ENCODE results near the gene ZNF584.
"Not testable (repeated sequence)": the region's sequence is repeated elsewhere in the genome, so short reads cannot be mapped to it uniquely, and the experiment has no call there.

ZNF584 gene

GRCh38 chr19:58417071-58417470 lies 8.6 kb downstream of the ZNF584 start:
- Histone ChIP-seq H3K9me3 (ENCODE audit: control insufficient read depth in 1 of 2, low read length in 2 of 2) (peaks cover 2 to 4% of the 10 kb centered on the region in 2 donors), H3K36me3 (ENCODE audit: control insufficient read depth in 1 of 2, insufficient read depth in 2 of 2, low read length in 2 of 2) (peaks cover 23 to 49% of the 10 kb centered on the region in 2 donors), H3K27me3 (ENCODE audit: low read depth, low read length) (no peaks in the 10 kb centered on the region), H3K27ac (ENCODE audit: low read length) (no peak overlapping the region), H3K4me1 (ENCODE audit: control insufficient read depth in 1 of 2, insufficient read depth in 2 of 2, low read length in 2 of 2) (no peaks in the 10 kb centered on the region), H3K4me3 (ENCODE audit: low read depth in 1 of 2, low read length in 2 of 2) (no peak overlapping the region)

DNA sequence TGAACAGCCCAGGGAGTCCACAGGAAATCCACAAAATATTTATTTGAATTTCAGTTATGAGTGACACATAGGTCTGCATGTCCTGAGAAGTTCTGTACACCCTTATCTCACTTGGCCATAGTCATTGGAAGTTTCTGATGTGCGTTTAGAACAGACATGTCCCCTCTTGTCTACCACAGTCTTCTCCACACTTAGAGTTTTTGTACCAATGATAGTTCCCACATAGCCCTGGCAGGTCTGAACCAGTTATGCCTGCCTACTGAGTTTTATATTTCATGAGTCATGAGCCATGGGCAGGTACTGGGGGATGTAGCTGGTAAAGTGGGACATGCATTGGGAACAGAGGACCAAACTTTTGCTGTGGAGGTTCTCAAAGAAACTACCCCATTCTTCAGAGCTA lies 20.2 kb downstream of the ZNF584 start:
- Histone ChIP-seq H3K4me3 (ENCODE audit: low read depth in 1 of 2, low read length in 2 of 2) (peak overlapping the region in 1 of 2 donors; percentile 12), H3K9me3 (ENCODE audit: control insufficient read depth in 1 of 2, low read length in 2 of 2) (peaks cover 63 to 72% of the 10 kb centered on the region in 2 donors), H3K36me3 (ENCODE audit: control insufficient read depth in 1 of 2, insufficient read depth in 2 of 2, low read length in 2 of 2) (peaks cover 0 to 52% of the 10 kb centered on the region in 2 donors), H3K27me3 (ENCODE audit: low read depth, low read length) (no peaks in the 10 kb centered on the region), H3K27ac (ENCODE audit: low read length) (no peak overlapping the region), H3K4me1 (ENCODE audit: control insufficient read depth in 1 of 2, insufficient read depth in 2 of 2, low read length in 2 of 2) (no peaks in the 10 kb centered on the region)

DNA sequence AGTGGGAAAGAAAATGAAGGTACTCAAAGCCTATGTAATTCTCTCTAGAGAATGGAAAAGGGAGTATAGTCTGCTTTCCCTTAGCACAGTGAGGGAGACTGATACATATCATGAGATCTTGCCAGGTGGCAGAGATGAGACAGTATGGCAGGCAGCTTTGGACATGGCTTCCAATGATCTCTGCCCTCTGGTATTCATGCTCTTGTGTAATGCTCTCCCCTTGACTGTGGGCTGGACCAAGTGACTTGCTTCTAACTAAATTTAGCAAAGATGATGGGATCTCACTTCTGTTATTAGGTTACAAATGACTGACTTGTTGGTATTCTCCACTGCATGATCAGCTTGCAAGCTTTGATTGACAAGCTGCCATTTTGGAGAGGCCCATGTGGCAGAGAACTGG lies 21.3 kb downstream of the ZNF584 start:
- Histone ChIP-seq H3K4me3 (ENCODE audit: low read depth in 1 of 2, low read length in 2 of 2) (peak overlapping the region in 1 of 2 donors; percentile 63), H3K27ac (ENCODE audit: low read length) (no peak overlapping the region), H3K27me3 (ENCODE audit: low read depth, low read length) (no peaks in the 10 kb centered on the region), H3K9me3 (ENCODE audit: control insufficient read depth in 1 of 2, low read length in 2 of 2) (peaks cover 74 to 83% of the 10 kb centered on the region in 2 donors), H3K4me1 (ENCODE audit: control insufficient read depth in 1 of 2, insufficient read depth in 2 of 2, low read length in 2 of 2) (no peaks in the 10 kb centered on the region), H3K36me3 (ENCODE audit: control insufficient read depth in 1 of 2, insufficient read depth in 2 of 2, low read length in 2 of 2) (peaks cover 10 to 62% of the 10 kb centered on the region in 2 donors)

- H3K36me3 ChIP-seq (ENCODE audit: control insufficient read depth in 1 of 2, insufficient read depth in 2 of 2, low read length in 2 of 2), result peaks cover 30 to 86% of the 10 kb centered on the region in 2 donors
- no peaks in the 10 kb centered on the region for H3K27me3 ChIP-seq (ENCODE audit: low read depth, low read length)
- H3K9me3 ChIP-seq (ENCODE audit: control insufficient read depth in 1 of 2, low read length in 2 of 2), result peaks cover 82 to 94% of the 10 kb centered on the region in 2 donors
- peaks cover under 1 to 4% of the 10 kb centered on the region in 2 donors for H3K4me1 ChIP-seq (ENCODE audit: control insufficient read depth in 1 of 2, insufficient read depth in 2 of 2, low read length in 2 of 2)
- no peak overlapping the region for H3K27ac ChIP-seq (ENCODE audit: low read length)
- H3K4me3 ChIP-seq (ENCODE audit: low read depth in 1 of 2, low read length in 2 of 2), result peak overlapping the region; percentile 45 to 63
Observed at GRCh38 chr19:58434217-58434616, 25.8 kb downstream of the ZNF584 start.

- H3K9me3 ChIP-seq (ENCODE audit: control insufficient read depth in 1 of 2, low read length in 2 of 2), result peaks cover 29 to 38% of the 10 kb centered on the region in 2 donors
- H3K4me3 ChIP-seq (ENCODE audit: low read depth in 1 of 2, low read length in 2 of 2), result peak within 1 kb of the TSS; percentile 83 to 86
Observed at GRCh38 chr19:58439576-58440554, 31.4 kb downstream of the ZNF584 start, which contains the start of gene ZNF132. TSS of gene ZNF132 (minus strand) at chr19:58440153. CDS start at chr19:58439821, 332 bp downstream.

DNA sequence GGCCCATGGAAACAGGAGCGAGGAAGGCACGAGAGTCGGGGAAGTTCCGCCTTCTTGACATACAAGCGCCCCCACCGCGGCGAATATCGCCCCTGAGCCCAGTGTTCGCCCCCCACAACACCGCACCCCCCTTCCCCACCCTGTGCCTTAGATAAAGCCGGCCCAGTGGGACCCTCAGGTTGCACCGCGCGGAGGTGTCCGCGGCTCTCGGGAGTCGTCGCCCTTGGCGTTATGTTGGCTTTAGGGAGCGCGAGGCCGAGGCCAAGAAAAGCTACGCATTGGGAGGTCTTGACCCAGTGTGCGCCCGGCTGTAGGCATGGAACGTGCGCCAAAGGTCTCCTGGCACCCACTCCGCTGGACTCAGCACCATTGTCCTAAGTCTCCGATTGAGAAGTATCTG lies 32.1 kb downstream of the ZNF584 start:
- Histone ChIP-seq H3K36me3 (ENCODE audit: control insufficient read depth in 1 of 2, insufficient read depth in 2 of 2, low read length in 2 of 2) (peaks cover 12 to 27% of the 10 kb centered on the region in 2 donors), H3K9me3 (ENCODE audit: control insufficient read depth in 1 of 2, low read length in 2 of 2) (peaks cover 23 to 32% of the 10 kb centered on the region in 2 donors)

More at GRCh38 chr19:58439576-58440554, 31.4 kb downstream of the ZNF584 start, which contains the start of gene ZNF132:
- no peaks in the 10 kb centered on the region for H3K27me3 ChIP-seq (ENCODE audit: low read depth, low read length)
- peaks cover 3 to 19% of the 10 kb centered on the region in 2 donors for H3K4me1 ChIP-seq (ENCODE audit: control insufficient read depth in 1 of 2, insufficient read depth in 2 of 2, low read length in 2 of 2)
- peaks cover 19 to 34% of the 10 kb centered on the region in 2 donors for H3K36me3 ChIP-seq (ENCODE audit: control insufficient read depth in 1 of 2, insufficient read depth in 2 of 2, low read length in 2 of 2)
- peak within 1 kb of the TSS; percentile 67 for H3K27ac ChIP-seq (ENCODE audit: low read length)

GRCh38 chr19:58442986-58443385 lies 34.5 kb downstream of the ZNF584 start:
- not testable (repeated sequence) for H3K27me3 ChIP-seq (ENCODE audit: low read depth, low read length); H3K36me3 ChIP-seq (ENCODE audit: control insufficient read depth in 1 of 2, insufficient read depth in 2 of 2, low read length in 2 of 2); H3K4me3 ChIP-seq (ENCODE audit: low read depth in 1 of 2, low read length in 2 of 2); H3K27ac ChIP-seq (ENCODE audit: low read length)
- H3K4me1 ChIP-seq (ENCODE audit: control insufficient read depth in 1 of 2, insufficient read depth in 2 of 2, low read length in 2 of 2), result peaks cover 3 to 19% of the 10 kb centered on the region in 2 donors
- peaks cover 3 to 10% of the 10 kb centered on the region in 2 donors for H3K9me3 ChIP-seq (ENCODE audit: control insufficient read depth in 1 of 2, low read length in 2 of 2)

More for the DNA sequence above, 32.1 kb downstream of the ZNF584 start:
- Histone ChIP-seq H3K27me3 (ENCODE audit: low read depth, low read length) (no peaks in the 10 kb centered on the region), H3K4me1 (ENCODE audit: control insufficient read depth in 1 of 2, insufficient read depth in 2 of 2, low read length in 2 of 2) (peaks cover 3 to 19% of the 10 kb centered on the region in 2 donors), H3K27ac (ENCODE audit: low read length) (no peak overlapping the region), H3K4me3 (ENCODE audit: low read depth in 1 of 2, low read length in 2 of 2) (peak overlapping the region; percentile 83 to 86)

DNA sequence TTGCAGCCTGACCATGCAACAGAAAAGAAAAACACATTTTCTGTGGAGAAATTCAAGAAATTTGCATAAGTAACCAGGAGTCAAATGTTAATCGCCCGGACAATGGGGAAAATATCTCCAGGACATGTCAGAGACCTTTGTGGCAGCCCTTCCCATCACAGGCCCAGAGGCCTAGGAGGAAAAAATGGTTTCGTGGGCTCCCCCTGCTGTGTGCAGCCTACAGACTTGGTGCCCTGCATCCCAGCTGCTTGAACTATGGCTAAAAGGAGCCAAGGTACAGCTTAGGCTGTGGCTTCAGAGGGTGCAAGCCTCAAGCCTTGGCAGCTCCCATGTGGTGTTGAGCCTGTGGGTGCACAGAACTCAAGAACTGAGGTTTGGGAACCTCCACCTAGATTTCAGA lies 40.4 kb downstream of the ZNF584 start:
- not testable (repeated sequence) for H3K36me3 ChIP-seq (ENCODE audit: control insufficient read depth in 1 of 2, insufficient read depth in 2 of 2, low read length in 2 of 2); H3K9me3 ChIP-seq (ENCODE audit: control insufficient read depth in 1 of 2, low read length in 2 of 2); H3K4me1 ChIP-seq (ENCODE audit: control insufficient read depth in 1 of 2, insufficient read depth in 2 of 2, low read length in 2 of 2); H3K27ac ChIP-seq (ENCODE audit: low read length); H3K27me3 ChIP-seq (ENCODE audit: low read depth, low read length); H3K4me3 ChIP-seq (ENCODE audit: low read depth in 1 of 2, low read length in 2 of 2)

DNA sequence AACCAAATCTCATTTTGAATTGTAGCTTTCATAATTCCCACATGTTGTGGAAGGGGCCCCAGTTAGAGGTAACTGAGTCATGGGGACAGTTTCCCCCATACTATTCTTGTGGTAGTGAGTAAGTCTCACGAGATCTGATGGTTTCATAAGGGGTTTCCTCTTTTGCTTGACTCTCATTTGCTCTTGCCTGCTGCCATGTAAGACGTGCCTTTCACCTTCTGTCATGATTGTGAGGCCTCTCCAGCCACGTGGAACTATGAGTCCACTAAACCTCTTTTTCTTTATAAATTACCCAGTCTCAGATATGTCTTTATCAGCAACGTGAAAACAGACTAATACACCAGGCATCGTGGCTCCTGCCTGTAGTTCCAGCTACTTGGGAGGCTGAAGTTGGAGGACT lies 41.5 kb downstream of the ZNF584 start:
- not testable (repeated sequence) for H3K4me1 ChIP-seq (ENCODE audit: control insufficient read depth in 1 of 2, insufficient read depth in 2 of 2, low read length in 2 of 2); H3K27ac ChIP-seq (ENCODE audit: low read length); H3K4me3 ChIP-seq (ENCODE audit: low read depth in 1 of 2, low read length in 2 of 2); H3K27me3 ChIP-seq (ENCODE audit: low read depth, low read length); H3K9me3 ChIP-seq (ENCODE audit: control insufficient read depth in 1 of 2, low read length in 2 of 2)
- peaks cover 0 to 13% of the 10 kb centered on the region in 2 donors for H3K36me3 ChIP-seq (ENCODE audit: control insufficient read depth in 1 of 2, insufficient read depth in 2 of 2, low read length in 2 of 2)

DNA sequence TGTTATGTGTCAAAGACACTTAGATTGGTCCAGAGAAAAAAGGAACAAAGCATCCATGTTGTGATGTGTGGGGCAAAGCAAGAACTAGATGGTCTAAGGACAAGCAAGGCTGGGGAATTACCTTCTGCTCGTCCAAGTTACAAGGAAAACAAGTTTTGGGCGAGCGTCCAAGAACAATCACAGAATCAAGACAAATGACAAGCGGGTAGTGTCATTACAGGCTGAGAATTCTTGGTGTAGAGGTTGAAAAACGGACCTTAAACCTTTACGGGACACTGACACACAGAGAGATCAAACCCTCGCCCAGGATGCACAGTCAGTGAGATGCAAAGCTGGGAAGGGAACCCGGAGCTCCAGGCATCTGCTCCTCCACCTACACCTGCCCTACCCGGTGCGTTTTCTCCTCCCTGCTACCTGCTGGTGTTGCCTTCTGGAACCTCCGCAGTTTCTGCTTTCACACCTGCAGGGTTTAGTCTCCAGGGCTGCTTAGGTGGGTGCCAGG lies 42.5 kb downstream of the ZNF584 start:
- no peaks in the 10 kb centered on the region for H3K27me3 ChIP-seq (ENCODE audit: low read depth, low read length)
- H3K4me3 ChIP-seq (ENCODE audit: low read depth in 1 of 2, low read length in 2 of 2), result peak overlapping the region; percentile 76 to 91
- H3K36me3 ChIP-seq (ENCODE audit: control insufficient read depth in 1 of 2, insufficient read depth in 2 of 2, low read length in 2 of 2), result peaks cover 0 to 20% of the 10 kb centered on the region in 2 donors
- H3K27ac ChIP-seq (ENCODE audit: low read length), result no peak overlapping the region
- peaks cover 5 to 10% of the 10 kb centered on the region in 2 donors for H3K4me1 ChIP-seq (ENCODE audit: control insufficient read depth in 1 of 2, insufficient read depth in 2 of 2, low read length in 2 of 2)
- H3K9me3 ChIP-seq (ENCODE audit: control insufficient read depth in 1 of 2, low read length in 2 of 2), result no peaks in the 10 kb centered on the region

GRCh38 chr19:58451358-58452101 lies 43.1 kb downstream of the ZNF584 start, which contains the start of gene ZNF324B:
TSS of gene ZNF324B (plus strand) at chr19:58451622. CDS start at chr19:58453702, 2,080 bp downstream.
- Histone ChIP-seq H3K9me3 (ENCODE audit: control insufficient read depth in 1 of 2, low read length in 2 of 2) (no peaks in the 10 kb centered on the region), H3K36me3 (ENCODE audit: control insufficient read depth in 1 of 2, insufficient read depth in 2 of 2, low read length in 2 of 2) (peaks cover 0 to 25% of the 10 kb centered on the region in 2 donors), H3K4me3 (ENCODE audit: low read depth in 1 of 2, low read length in 2 of 2) (peak within 1 kb of the TSS; percentile 76 to 91), H3K27ac (ENCODE audit: low read length) (no peak within 1 kb of the TSS), H3K27me3 (ENCODE audit: low read depth, low read length) (no peaks in the 10 kb centered on the region), H3K4me1 (ENCODE audit: control insufficient read depth in 1 of 2, insufficient read depth in 2 of 2, low read length in 2 of 2) (peaks cover 5 to 10% of the 10 kb centered on the region in 2 donors)
